ENCODE data around the gene NEUROD2. TPM values are rescaled to one million over a fixed set of nuclear protein-coding genes. Genes with fewer than 3 reads are reported as not detected.

The NEUROD2 gene
- total RNA-seq, 1 donor from 2014 or later: not detected

GRCh38 chr17:39581071-39581758 is 26.5 kb downstream of the NEUROD2 start:
- H3K27me3 ChIP-seq: no peaks in the 10 kb centered on the region
- no peak overlapping the region for H3K4me3 ChIP-seq
- intact Hi-C loops (cut with DNase I): no loop called here
- no peaks in the 10 kb centered on the region for H3K9me3 ChIP-seq
- H3K36me3 ChIP-seq: no peaks in the 10 kb centered on the region
- no peak overlapping the region for H3K27ac ChIP-seq
- no peak for TF ChIP-seq CTCF (IDR thresholded peaks at IDR 0.05)
- DNase-seq (ENCODE audit: low spot score in 2 of 2): no peak
- H3K4me1 ChIP-seq: no peaks in the 10 kb centered on the region

GRCh38 chr17:39580082-39580468 is 27.6 kb downstream of the NEUROD2 start:
- H3K27me3 ChIP-seq: no peaks in the 10 kb centered on the region
- intact Hi-C loops (cut with DNase I): no loop called here
- H3K27ac ChIP-seq: no peak overlapping the region
- no peaks in the 10 kb centered on the region for H3K9me3 ChIP-seq
- no peak for TF ChIP-seq CTCF (IDR thresholded peaks at IDR 0.05)
- H3K4me1 ChIP-seq: no peaks in the 10 kb centered on the region
- no peaks in the 10 kb centered on the region for H3K36me3 ChIP-seq
- H3K4me3 ChIP-seq: no peak overlapping the region
- DNase-seq (ENCODE audit: low spot score in 2 of 2): no peak

GRCh38 chr17:39579318-39580081 is 28.2 kb downstream of the NEUROD2 start:
- no peak overlapping the region for H3K27ac ChIP-seq
- TF ChIP-seq CTCF (IDR thresholded peaks at IDR 0.05): no peak
- no peak overlapping the region for H3K4me3 ChIP-seq
- intact Hi-C loops (cut with DNase I): no loop called here
- no peaks in the 10 kb centered on the region for H3K27me3 ChIP-seq
- no peaks in the 10 kb centered on the region for H3K4me1 ChIP-seq
- H3K9me3 ChIP-seq: no peaks in the 10 kb centered on the region
- no peaks in the 10 kb centered on the region for H3K36me3 ChIP-seq
- no peak for DNase-seq (ENCODE audit: low spot score in 2 of 2)

GRCh38 chr17:39578272-39578671 is 29.4 kb downstream of the NEUROD2 start:
- no peak for DNase-seq (ENCODE audit: low spot score in 2 of 2)
- peaks cover 0 to 3% of the 10 kb centered on the region in 2 donors for H3K4me1 ChIP-seq
- no peak overlapping the region for H3K4me3 ChIP-seq
- H3K27me3 ChIP-seq: no peaks in the 10 kb centered on the region
- TF ChIP-seq CTCF (IDR thresholded peaks at IDR 0.05): no peak
- no peaks in the 10 kb centered on the region for H3K36me3 ChIP-seq
- no peaks in the 10 kb centered on the region for H3K9me3 ChIP-seq
- no peak overlapping the region for H3K27ac ChIP-seq
- intact Hi-C loops (cut with DNase I): no loop called here

GRCh38 chr17:39576187-39576586 is 31.5 kb downstream of the NEUROD2 start:
- Histone ChIP-seq H3K4me1 (peaks cover 0 to 8% of the 10 kb centered on the region in 2 donors), H3K36me3 (peaks cover 0 to 4% of the 10 kb centered on the region in 2 donors), H3K9me3 (no peaks in the 10 kb centered on the region), H3K27ac (no peak overlapping the region), H3K27me3 (no peaks in the 10 kb centered on the region), H3K4me3 (no peak overlapping the region)
- peak in 2 of 3 experiments; percentile 9 to 39 for TF ChIP-seq CTCF (IDR thresholded peaks at IDR 0.05)
- no peak for DNase-seq (ENCODE audit: low spot score in 2 of 2)
- intact Hi-C loops (cut with DNase I): no loop called here
